Neural progenitor cell (in vitro differentiated cells): ENCODE data around the gene SPAG6. TPM values are rescaled to one million over a fixed set of nuclear protein-coding genes. Genes with fewer than 3 reads are reported as not detected.
A peak's percentile ranks its signal among the peaks of the same experiment; 100 is the strongest.

Experiments
- DNase-seq: peaks from one replicate; pipeline ENCODE4 v3.0.0-alpha.2; 2016; ENCODE audit warnings: low spot score
- H2AFZ ChIP-seq: fragments of 200-600 bp; sonication (generic); replicated peaks from 2 replicates; pipeline ENCODE4 v1.6.1; 2016; ENCODE audit warnings: antibody characterized with exemption
- H3F3A ChIP-seq: fragments of 200-600 bp; sonication (generic); 2 replicates; pipeline ENCODE4 v1.6.1; 2016; ENCODE audit warnings: antibody characterized with exemption, low read depth
- H3K27ac ChIP-seq: fragments of 200-600 bp; sonication (generic); 2 replicates; pipeline ENCODE4 v1.5.1; 2016; ENCODE audit warnings: mild to moderate bottlenecking
- H3K27me3 ChIP-seq: fragments of 200-600 bp; sonication (generic); 2 replicates; pipeline ENCODE4 v1.6.1; 2016; ENCODE audit warnings: mild to moderate bottlenecking, moderate library complexity
- H3K36me3 ChIP-seq: fragments of 200-600 bp; sonication (generic); 2 replicates; pipeline ENCODE4 v1.5.1; 2016
- H3K4me1 ChIP-seq: fragments of 200-600 bp; sonication (generic); 2 replicates; pipeline ENCODE4 v1.6.1; 2016; ENCODE audit warnings: mixed run types
- H3K4me2 ChIP-seq: fragments of 200-600 bp; sonication (generic); 2 replicates; pipeline ENCODE4 v1.6.1; 2016
- H3K4me3 ChIP-seq: fragments of 200-600 bp; sonication (generic); 2 replicates; pipeline ENCODE4 v1.5.1; 2016
- H3K79me2 ChIP-seq: fragments of 200-600 bp; sonication (generic); 2 replicates; pipeline ENCODE4 v1.6.1; 2016; ENCODE audit warnings: low read depth
- H3K9ac ChIP-seq: fragments of 200-600 bp; sonication (generic); 2 replicates; pipeline ENCODE4 v1.6.1; 2016
- H3K9me3 ChIP-seq: fragments of 200-600 bp; sonication (generic); 2 replicates; pipeline ENCODE4 v1.5.1; 2016; ENCODE audit warnings: low read depth
- H4K20me1 ChIP-seq: fragments of 200-600 bp; sonication (generic); 2 replicates; pipeline ENCODE4 v1.6.1; 2016; ENCODE audit warnings: low read depth
- H3K27ac Mint-ChIP-seq: 3 replicates; pipeline ENCODE4 v1.8.0; 2021; ENCODE audit warnings: mixed read lengths
- H3K27me3 Mint-ChIP-seq: 2 replicates; pipeline ENCODE4 v1.8.0; 2022; ENCODE audit warnings: low read depth, mild to moderate bottlenecking, inconsistent platforms, moderate library complexity, mixed read lengths; ENCODE audit not compliant: insufficient read depth
- H3K36me3 Mint-ChIP-seq: 3 replicates; pipeline ENCODE4 v1.8.0; 2021; ENCODE audit warnings: mixed read lengths
- H3K4me1 Mint-ChIP-seq: 3 replicates; pipeline ENCODE4 v1.8.0; 2021; ENCODE audit warnings: mixed read lengths
- H3K4me3 Mint-ChIP-seq: 3 replicates; pipeline ENCODE4 v1.8.0; 2021; ENCODE audit warnings: mild to moderate bottlenecking, moderate library complexity, mixed read lengths
- H3K9me3 Mint-ChIP-seq: 3 replicates; pipeline ENCODE4 v1.8.0; 2020; ENCODE audit warnings: mixed read lengths
- CTCF ChIP-seq: fragments of 200-600 bp; sonication (generic); IDR thresholded peaks from 2 replicates; pipeline ENCODE4 v1.5.1; 2017; ENCODE audit warnings: antibody characterized with exemption, mild to moderate bottlenecking
- EZH2 ChIP-seq: fragments of 200-600 bp; sonication (generic); IDR thresholded peaks from 2 replicates; pipeline ENCODE4 v1.6.1; 2017; ENCODE audit warnings: antibody characterized with exemption, mild to moderate bottlenecking, moderate library complexity
- EZH2phosphoT487 ChIP-seq: fragments of 200-600 bp; sonication (generic); IDR thresholded peaks from 2 replicates; pipeline ENCODE4 v1.6.1; 2017; ENCODE audit warnings: antibody characterized with exemption
- total RNA-seq: library from RNA; depleted of rRNA; stranded (reverse); fragments of >200 nt; gene quantifications from 2 replicates; pipeline ENCODE4 v1.2.3, GENCODE V29; 2015; ENCODE audit warnings: low replicate concordance

SPAG6 gene
- total RNA-seq, 1 donor from 2014 or later, result 0.71 TPM

DNA sequence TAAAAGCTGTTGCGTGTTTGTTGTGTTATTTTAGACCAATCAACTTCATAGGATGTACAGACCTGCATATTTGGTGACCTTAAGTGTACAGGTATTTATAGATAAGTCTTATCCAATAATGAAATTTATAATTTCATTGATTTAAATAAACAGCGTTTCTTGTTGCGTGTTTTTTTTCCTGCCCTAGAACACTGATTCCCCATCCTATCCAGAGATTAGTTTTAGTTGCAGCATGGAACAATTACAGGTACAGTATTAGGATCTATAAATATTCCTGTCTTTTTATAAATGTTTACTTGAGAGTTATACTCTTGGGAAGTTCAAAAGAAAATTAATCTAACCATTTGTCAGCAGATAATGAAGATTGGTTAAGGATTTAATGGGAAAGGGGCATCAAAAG lies 26.5 kb upstream of the SPAG6 start:
- Histone ChIP-seq H3K4me2 (no peak overlapping the region), H3K4me3 (no peak overlapping the region), H3K27ac (no peak overlapping the region), H3K79me2 (peaks cover 18% of the 10 kb centered on the region), H3K36me3 (no peaks in the 10 kb centered on the region), H4K20me1 (peaks cover 46% of the 10 kb centered on the region), H3K9me3 (no peaks in the 10 kb centered on the region), H2AFZ (no peak overlapping the region), H3F3A (peaks cover 55% of the 10 kb centered on the region), H3K9ac (no peak overlapping the region), H3K4me1 (peaks cover 25% of the 10 kb centered on the region), H3K27me3 (peaks cover 76% of the 10 kb centered on the region)
- TF ChIP-seq EZH2phosphoT487, result no peak
- TF ChIP-seq EZH2, result peak; percentile 23
- peaks cover 49% of the 10 kb centered on the region for H3K4me1 Mint-ChIP-seq
- peaks cover 44% of the 10 kb centered on the region for H3K27me3 Mint-ChIP-seq
- H3K36me3 Mint-ChIP-seq, result peaks cover 5% of the 10 kb centered on the region
- no peak overlapping the region for H3K27ac Mint-ChIP-seq
- no peak for DNase-seq
- H3K4me3 Mint-ChIP-seq, result no peak overlapping the region
- H3K9me3 Mint-ChIP-seq, result peaks cover 6% of the 10 kb centered on the region

- no peak overlapping the region for H3K27ac Mint-ChIP-seq
- peaks cover 47% of the 10 kb centered on the region for H3K27me3 Mint-ChIP-seq
- peak overlapping the region; percentile 75 for H3K4me2 ChIP-seq
- H3K9me3 Mint-ChIP-seq, result peaks cover 6% of the 10 kb centered on the region
- H3K4me1 Mint-ChIP-seq, result peaks cover 57% of the 10 kb centered on the region
- peak; percentile 36 for DNase-seq
- H3K4me3 ChIP-seq, result no peak overlapping the region
- peaks cover 5% of the 10 kb centered on the region for H3K36me3 Mint-ChIP-seq
- peaks cover 76% of the 10 kb centered on the region for H3K27me3 ChIP-seq
- peak overlapping the region; percentile 88 for H3K4me3 Mint-ChIP-seq
- H3K36me3 ChIP-seq, result no peaks in the 10 kb centered on the region
- H3K9ac ChIP-seq, result no peak overlapping the region
- H3F3A ChIP-seq, result peaks cover 63% of the 10 kb centered on the region
- no peak overlapping the region for H2AFZ ChIP-seq
- peaks cover 54% of the 10 kb centered on the region for H4K20me1 ChIP-seq
- H3K4me1 ChIP-seq, result peaks cover 28% of the 10 kb centered on the region
- H3K79me2 ChIP-seq, result peaks cover 26% of the 10 kb centered on the region
- no peak overlapping the region for H3K27ac ChIP-seq
- H3K9me3 ChIP-seq, result no peaks in the 10 kb centered on the region
- TF ChIP-seq CTCF (no peak), EZH2phosphoT487 (peak; percentile 89), EZH2 (no peak)
These were observed 25.7 kb upstream of the SPAG6 start for GRCh38 chr10:22319547-22319979.

DNA sequence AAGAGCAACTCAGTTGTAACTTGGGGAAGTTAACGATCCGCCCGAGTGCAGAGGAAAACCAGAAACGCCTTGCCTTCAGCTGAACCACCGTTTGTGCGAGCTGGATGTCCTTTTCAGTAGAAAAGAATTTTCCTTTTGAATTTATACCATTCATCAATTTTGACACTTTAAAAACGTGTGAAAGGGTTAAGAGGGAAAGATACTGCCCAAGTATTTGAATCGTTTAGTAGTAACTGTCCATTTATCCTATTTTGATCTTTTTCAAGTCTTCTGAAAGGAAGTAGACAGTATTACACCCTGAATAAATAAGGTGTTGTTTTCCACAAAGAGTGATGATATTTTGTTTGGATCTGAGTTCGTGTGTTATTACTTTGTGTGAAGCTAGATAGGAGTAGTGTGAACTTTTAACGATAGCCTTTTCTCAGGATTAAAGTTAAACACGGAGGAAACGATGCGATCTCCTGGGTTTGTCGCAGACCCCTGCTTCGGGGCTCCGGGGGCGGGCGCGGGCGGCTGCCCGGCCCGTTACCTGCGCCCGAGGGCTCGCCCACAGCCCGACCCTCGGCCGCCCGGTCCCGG lies 25.2 kb upstream of the SPAG6 start:
- peaks cover 5% of the 10 kb centered on the region for H3K36me3 Mint-ChIP-seq
- Histone ChIP-seq H2AFZ (no peak overlapping the region), H3K4me1 (peaks cover 30% of the 10 kb centered on the region), H3K4me2 (peak overlapping the region; percentile 75), H3F3A (peaks cover 63% of the 10 kb centered on the region), H3K27me3 (peaks cover 76% of the 10 kb centered on the region), H3K27ac (no peak overlapping the region), H3K9ac (no peak overlapping the region), H3K4me3 (peak overlapping the region; percentile 45), H3K36me3 (no peaks in the 10 kb centered on the region), H3K9me3 (no peaks in the 10 kb centered on the region), H3K79me2 (peaks cover 31% of the 10 kb centered on the region), H4K20me1 (peaks cover 59% of the 10 kb centered on the region)
- DNase-seq, result peak; percentile 64
- H3K9me3 Mint-ChIP-seq, result peaks cover 6% of the 10 kb centered on the region
- peaks cover 47% of the 10 kb centered on the region for H3K27me3 Mint-ChIP-seq
- peak overlapping the region; percentile 57 for H3K27ac Mint-ChIP-seq
- peak; percentile 86 for TF ChIP-seq EZH2
- TF ChIP-seq EZH2phosphoT487, result peak; percentile 72
- TF ChIP-seq CTCF, result no peak
- peaks cover 57% of the 10 kb centered on the region for H3K4me1 Mint-ChIP-seq
- H3K4me3 Mint-ChIP-seq, result peak overlapping the region; percentile 88

- H3K4me2 ChIP-seq, result peak within 1 kb of the TSS; percentile 88
- no peaks in the 10 kb centered on the region for H3K36me3 ChIP-seq
- peak within 1 kb of the TSS; percentile 74 for H2AFZ ChIP-seq
- Mint-ChIP-seq H3K4me1 (peaks cover 52% of the 10 kb centered on the region), H3K27me3 (peaks cover 42% of the 10 kb centered on the region), H3K4me3 (peak within 1 kb of the TSS; percentile 98), H3K9me3 (peaks cover 6% of the 10 kb centered on the region), H3K36me3 (peaks cover 5% of the 10 kb centered on the region), H3K27ac (peak within 1 kb of the TSS; percentile 94)
- TF ChIP-seq EZH2phosphoT487, result no peak
- TF ChIP-seq EZH2, result no peak
- no peak for TF ChIP-seq CTCF
- H3K27me3 ChIP-seq, result peaks cover 73% of the 10 kb centered on the region
- peaks cover 32% of the 10 kb centered on the region for H3K79me2 ChIP-seq
- peaks cover 61% of the 10 kb centered on the region for H4K20me1 ChIP-seq
- H3K9ac ChIP-seq, result peak within 1 kb of the TSS; percentile 31
- H3K4me3 ChIP-seq, result peak within 1 kb of the TSS; percentile 81
- H3K4me1 ChIP-seq, result peaks cover 25% of the 10 kb centered on the region
- no peak within 1 kb of the TSS for H3K27ac ChIP-seq
- peaks cover 60% of the 10 kb centered on the region for H3F3A ChIP-seq
- H3K9me3 ChIP-seq, result no peaks in the 10 kb centered on the region
- peak; percentile 90 for DNase-seq
These were observed 24.6 kb upstream of the SPAG6 start, which contains the start of gene BMI1 for GRCh38 chr10:22320591-22321155. BMI1 (plus strand) TSS chr10:22321099; CDS start chr10:22326450, 5,351 bp downstream.
